NB4 (cell line): ENCODE results near the gene FKBP14.

Source experiments
- DNase-seq: peaks from one replicate; pipeline ENCODE4 v3.0.0; 2010; ENCODE audit warnings: low read depth
- H3K4me3 ChIP-seq: one replicate; pipeline ENCODE4 v1.5.1; 2011; ENCODE audit warnings: mild to moderate bottlenecking, low read depth, low read length, moderate library complexity
- CTCF ChIP-seq: IDR thresholded peaks from one replicate; pipeline ENCODE4 v1.5.1; 2012; ENCODE audit warnings: low read depth, low read length
- MAX ChIP-seq: IDR thresholded peaks from 2 replicates; pipeline ENCODE4 v1.6.1; 2011; ENCODE audit warnings: low read depth, low read length
- MYC ChIP-seq: IDR thresholded peaks from 2 replicates; pipeline ENCODE4 v1.6.1; 2011; ENCODE audit warnings: low read depth, low read length
- POLR2A ChIP-seq: IDR thresholded peaks from 2 replicates; pipeline ENCODE4 v1.6.1; 2011; ENCODE audit warnings: mild to moderate bottlenecking; ENCODE audit not compliant: insufficient read length; ENCODE audit errors: extremely low read depth

FKBP14 gene

GRCh38 chr7:30053068-30053467, 26.6 kb upstream of the FKBP14 start:
- no peak for DNase-seq
- no peak for TF ChIP-seq MAX

GRCh38 chr7:30049173-30049572, 22.7 kb upstream of the FKBP14 start:
- no peak for TF ChIP-seq POLR2A
- no peak for TF ChIP-seq CTCF
- no peak for TF ChIP-seq MAX
- TF ChIP-seq MYC, result no peak
- no peak for DNase-seq
- H3K4me3 ChIP-seq, result no peak overlapping the region

More at GRCh38 chr7:30053068-30053467, 26.6 kb upstream of the FKBP14 start:
- no peak overlapping the region for H3K4me3 ChIP-seq

- no peak for TF ChIP-seq POLR2A
- no peak for TF ChIP-seq CTCF
- TF ChIP-seq MYC, result no peak
- TF ChIP-seq MAX, result no peak
Measured at GRCh38 chr7:30048582-30048981, 22.1 kb upstream of the FKBP14 start.

GRCh38 chr7:30047124-30047523, 20.6 kb upstream of the FKBP14 start:
- H3K4me3 ChIP-seq, result no peak overlapping the region
- no peak for DNase-seq
- TF ChIP-seq MAX (no peak), POLR2A (no peak), MYC (no peak), CTCF (no peak)

More at GRCh38 chr7:30048582-30048981, 22.1 kb upstream of the FKBP14 start:
- DNase-seq, result no peak
- no peak overlapping the region for H3K4me3 ChIP-seq

GRCh38 chr7:30046127-30046770, 19.7 kb upstream of the FKBP14 start:
- no peak for DNase-seq
- TF ChIP-seq MAX (no peak), CTCF (no peak), POLR2A (no peak), MYC (no peak)
- no peak overlapping the region for H3K4me3 ChIP-seq

- no peak for DNase-seq
- TF ChIP-seq POLR2A (no peak), MAX (no peak), MYC (no peak), CTCF (no peak)
- H3K4me3 ChIP-seq, result no peak overlapping the region
Measured at GRCh38 chr7:30041526-30042269, 15.2 kb upstream of the FKBP14 start.
